Measurements from ENCODE around the gene B4GALT5.

- no peak for TF ChIP-seq CTCF (IDR thresholded peaks at IDR 0.05)
- no peak for TF ChIP-seq POLR2A (IDR thresholded peaks at IDR 0.05)
These were observed 15.2 kb downstream of the B4GALT5 start for GRCh38 chr20:49698477-49698876.

Measured in lower leg skin (tissue), 3 donors.